ENCODE results near the gene SMIM11. TPM values are rescaled to one million over a fixed set of nuclear protein-coding genes. Genes with fewer than 3 reads are reported as not detected.

The SMIM11 gene
- total RNA-seq, 1 experiment from 2014 or later = 2.3 TPM

DNA sequence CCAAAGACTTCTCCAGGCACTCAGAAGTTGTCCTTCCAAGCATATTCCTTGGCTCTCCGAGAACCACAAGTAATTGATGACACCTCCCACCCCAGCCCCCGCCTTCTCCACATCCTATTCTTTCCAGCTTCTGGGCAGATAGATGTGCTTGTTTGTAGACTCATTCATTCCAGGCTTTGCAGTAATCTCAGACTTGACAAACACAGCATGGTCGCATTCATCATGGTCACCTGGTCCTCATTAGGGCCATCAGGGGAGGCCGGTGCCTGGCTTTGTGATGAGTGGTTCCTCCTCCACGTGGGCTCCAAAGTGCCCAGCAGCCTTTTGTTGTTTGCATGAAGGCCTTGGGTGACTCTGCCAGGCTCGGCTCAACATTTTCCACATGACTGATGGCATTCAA is 40.0 kb upstream of the SMIM11 start:
- WGBS (ENCODE audit: extremely low coverage, insufficient read length, low lambda C conversion rate) = no CpG with 5 or more reads among the region's 6 CpGs

More for the DNA sequence above, 40.0 kb upstream of the SMIM11 start:
- Mint-ChIP-seq H3K27me3 (ENCODE audit: low read depth) (peaks cover 2% of the 10 kb centered on the region), H3K27ac (no peak overlapping the region; a peak in 1 of 7 replicates), H3K4me1 (peaks cover 12 to 20% of the 10 kb centered on the region in 2 experiments), H3K9me3 (no peaks in the 10 kb centered on the region), H3K4me3 (no peak overlapping the region), H3K36me3 (ENCODE audit: insufficient read depth in 1 of 3, low read depth in 3 of 3) (no peaks in the 10 kb centered on the region; a peak in 1 of 7 replicates)
- Histone ChIP-seq H4K5ac (ENCODE audit: insufficient read length, low read depth, low read length) (no peak overlapping the region), H2BK20ac (ENCODE audit: low read depth, low read length, poor library complexity, severe bottlenecking) (no peak overlapping the region), H3K18ac (ENCODE audit: insufficient read length, low read depth, low read length) (no peak overlapping the region), H3K23ac (ENCODE audit: insufficient read length, low read depth, low read length) (no peak overlapping the region), H3K23me2 (ENCODE audit: insufficient read length, low read depth, low read length, poor library complexity, severe bottlenecking) (no peaks in the 10 kb centered on the region), H2BK5ac (ENCODE audit: insufficient read length, low read length) (no peak overlapping the region), H3T11ph (ENCODE audit: low read length) (no peak overlapping the region), H3K14ac (ENCODE audit: insufficient read depth, low read length) (no peak overlapping the region), H3K56ac (ENCODE audit: insufficient read length, low read depth, low read length) (no peak overlapping the region), H4K91ac (ENCODE audit: insufficient read length, low read depth, low read length) (no peak overlapping the region), H2AFZ (ENCODE audit: low read length) (no peak overlapping the region), H3K27me3 (ENCODE audit: insufficient read depth, low read length) (no peaks in the 10 kb centered on the region), H3K4ac (ENCODE audit: low read depth, low read length) (no peak overlapping the region), H2BK120ac (ENCODE audit: low read depth, low read length, poor library complexity, severe bottlenecking) (no peak overlapping the region), H3K27ac (ENCODE audit: insufficient read length, low read depth, low read length) (no peak overlapping the region), H3K9ac (ENCODE audit: extremely low read depth, insufficient read length, low read length) (no peak overlapping the region), H3K4me1 (ENCODE audit: insufficient read depth, low read length) (no peaks in the 10 kb centered on the region), H4K20me1 (ENCODE audit: control insufficient read depth, insufficient read depth, insufficient read length) (no peaks in the 10 kb centered on the region), H2BK15ac (ENCODE audit: low read depth, low read length) (no peak overlapping the region), H3K9me3 (ENCODE audit: control insufficient read depth, low read depth, low read length) (no peaks in the 10 kb centered on the region), H3K4me2 (ENCODE audit: insufficient read depth, insufficient read length, low read length) (no peak overlapping the region), H3K79me2 (ENCODE audit: insufficient read depth, low read length) (no peaks in the 10 kb centered on the region), H2BK12ac (ENCODE audit: insufficient read length, low read depth, low read length) (no peak overlapping the region), H2AK5ac (ENCODE audit: insufficient read length, low read length) (no peak overlapping the region), H3K79me1 (ENCODE audit: insufficient read depth, low read depth, low read length, poor library complexity, severe bottlenecking) (no peaks in the 10 kb centered on the region), H4K8ac (replicated peaks; ENCODE audit: insufficient read length, low read depth, low read length) (no peak overlapping the region)
- TF ChIP-seq, protein P1, sequence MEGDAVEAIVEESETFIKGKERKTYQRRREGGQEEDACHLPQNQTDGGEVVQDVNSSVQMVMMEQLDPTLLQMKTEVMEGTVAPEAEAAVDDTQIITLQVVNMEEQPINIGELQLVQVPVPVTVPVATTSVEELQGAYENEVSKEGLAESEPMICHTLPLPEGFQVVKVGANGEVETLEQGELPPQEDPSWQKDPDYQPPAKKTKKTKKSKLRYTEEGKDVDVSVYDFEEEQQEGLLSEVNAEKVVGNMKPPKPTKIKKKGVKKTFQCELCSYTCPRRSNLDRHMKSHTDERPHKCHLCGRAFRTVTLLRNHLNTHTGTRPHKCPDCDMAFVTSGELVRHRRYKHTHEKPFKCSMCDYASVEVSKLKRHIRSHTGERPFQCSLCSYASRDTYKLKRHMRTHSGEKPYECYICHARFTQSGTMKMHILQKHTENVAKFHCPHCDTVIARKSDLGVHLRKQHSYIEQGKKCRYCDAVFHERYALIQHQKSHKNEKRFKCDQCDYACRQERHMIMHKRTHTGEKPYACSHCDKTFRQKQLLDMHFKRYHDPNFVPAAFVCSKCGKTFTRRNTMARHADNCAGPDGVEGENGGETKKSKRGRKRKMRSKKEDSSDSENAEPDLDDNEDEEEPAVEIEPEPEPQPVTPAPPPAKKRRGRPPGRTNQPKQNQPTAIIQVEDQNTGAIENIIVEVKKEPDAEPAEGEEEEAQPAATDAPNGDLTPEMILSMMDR (conservative IDR thresholded peaks at IDR 0.05) = no peak
- DNase-seq = no peak

All from H9 (cell line).